ENCODE measurements around the gene MCC.

Gene MCC

GRCh38 chr5:113000466-113000865 is 487.8 kb downstream of the MCC start:
- DNase-seq: no peak

- DNase-seq: no peak
These were observed 490.0 kb downstream of the MCC start for GRCh38 chr5:112998296-112998695.

GRCh38 chr5:112996830-112997374 is 491.4 kb downstream of the MCC start:
- DNase-seq: no peak

- peak; percentile 15 for DNase-seq
These were observed 492.3 kb downstream of the MCC start for GRCh38 chr5:112995764-112996618.

- DNase-seq: no peak
These were observed 502.0 kb downstream of the MCC start for GRCh38 chr5:112986224-112986623.

- DNase-seq: no peak
These were observed 504.9 kb downstream of the MCC start for GRCh38 chr5:112983363-112983762.

- DNase-seq: no peak
These were observed 508.5 kb downstream of the MCC start for GRCh38 chr5:112979723-112980122.

- no peak for DNase-seq
These were observed 509.4 kb downstream of the MCC start for GRCh38 chr5:112978836-112979235.

GRCh38 chr5:112977440-112977861 is 510.8 kb downstream of the MCC start:
- no peak for DNase-seq

- peak; percentile 84 for DNase-seq
These were observed 511.6 kb downstream of the MCC start, which contains the start of gene DCP2 for GRCh38 chr5:112976432-112977309. Gene DCP2 (plus strand): TSS chr5:112976798. CDS start chr5:112976934, 136 bp downstream.

- DNase-seq: no peak
These were observed 512.4 kb downstream of the MCC start for GRCh38 chr5:112975721-112976431.

GRCh38 chr5:112974901-112975300 is 513.4 kb downstream of the MCC start:
- DNase-seq: no peak

- DNase-seq: no peak
These were observed 514.3 kb downstream of the MCC start for GRCh38 chr5:112973904-112974303.

GRCh38 chr5:112973036-112973435 is 515.2 kb downstream of the MCC start:
- no peak for DNase-seq

All from T1000 (cell line).